CD4-positive, alpha-beta T cell treated with Interleukin-12 subunit alpha and Interleukin-12 subunit beta, for 1 hour (primary cell): ENCODE results near the gene EEF1A1.
A peak's percentile ranks its signal among the peaks of the same experiment; 100 is the strongest.
"Not testable (repeated sequence)": the region's sequence is repeated elsewhere in the genome, so short reads cannot be mapped to it uniquely, and the experiment has no call there.

Source experiments
- DNase-seq: peaks from one replicate; pipeline ENCODE4 v3.0.0-alpha.2; 2020

The EEF1A1 gene

GRCh38 chr6:73534628-73535027 lies 13.8 kb upstream of the EEF1A1 start:
- no peak for DNase-seq

DNA sequence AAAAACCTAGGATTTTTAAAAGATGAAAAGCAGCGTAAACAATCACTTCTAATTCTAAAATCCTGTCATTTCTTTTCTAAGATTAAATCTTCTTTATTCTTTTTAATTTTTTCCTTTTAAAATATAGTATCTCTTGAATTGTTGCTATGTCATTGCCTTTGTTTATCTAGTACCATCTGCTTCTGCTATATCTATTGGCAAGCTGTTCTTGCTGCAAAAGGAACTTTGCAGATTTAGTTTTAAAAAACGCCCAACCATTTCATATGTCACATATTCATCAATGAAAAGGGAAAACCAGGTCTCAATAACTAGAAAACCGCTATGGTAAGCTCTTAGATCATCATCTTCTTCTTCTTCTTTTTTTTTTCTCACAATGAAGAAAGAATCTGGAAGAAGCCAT lies 11.5 kb upstream of the EEF1A1 start:
- DNase-seq, result no peak

- no peak for DNase-seq
These were observed 8.1 kb upstream of the EEF1A1 start for GRCh38 chr6:73528897-73529296.

GRCh38 chr6:73525546-73526330 lies 4.9 kb upstream of the EEF1A1 start:
- no peak for DNase-seq

GRCh38 chr6:73523434-73524123 lies 2.7 kb upstream of the EEF1A1 start:
- DNase-seq, result peak; percentile 84

DNA sequence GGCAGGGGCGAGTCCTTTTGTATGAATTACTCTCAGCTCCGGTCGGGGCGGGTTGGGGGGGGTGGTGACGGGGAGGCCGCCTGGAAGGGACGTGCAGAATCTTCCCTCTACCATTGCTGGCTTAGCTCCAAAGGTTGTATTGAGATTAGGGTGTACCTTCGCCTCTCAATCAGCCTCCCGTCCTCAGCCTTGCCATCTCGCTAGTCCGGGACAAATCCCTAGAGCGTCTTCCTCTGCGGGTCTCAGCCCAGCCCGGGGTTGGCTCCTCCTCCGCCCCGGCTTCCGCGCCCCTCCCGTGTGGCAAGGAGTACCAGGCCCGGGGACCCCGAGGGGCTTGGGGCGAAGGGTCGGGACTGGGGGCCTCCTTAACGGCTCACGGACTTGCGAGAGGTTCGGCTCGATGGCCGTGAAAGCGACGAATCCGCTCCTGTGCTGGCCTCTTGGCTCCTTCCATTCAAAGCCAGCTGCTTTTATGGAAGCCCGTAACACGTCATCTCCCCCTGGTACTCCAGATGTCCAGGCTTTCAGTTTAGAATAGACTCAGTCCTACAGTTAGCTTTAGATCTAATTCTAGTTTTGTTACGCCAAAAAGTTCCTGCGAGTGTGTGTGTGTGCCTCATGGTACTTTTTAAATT lies 636 bp upstream of the EEF1A1 start:
- no peak for DNase-seq

GRCh38 chr6:73519926-73520687 lies 725 bp downstream of the EEF1A1 start:
- peak; percentile 86 for DNase-seq

GRCh38 chr6:73518982-73519881 lies 1.6 kb downstream of the EEF1A1 start:
- peak; percentile 46 for DNase-seq

- not testable (repeated sequence) for DNase-seq
These were observed 2.5 kb downstream of the EEF1A1 start for GRCh38 chr6:73518100-73518981.

- no peak for DNase-seq
These were observed 4.0 kb downstream of the EEF1A1 start for GRCh38 chr6:73516514-73517489.

DNA sequence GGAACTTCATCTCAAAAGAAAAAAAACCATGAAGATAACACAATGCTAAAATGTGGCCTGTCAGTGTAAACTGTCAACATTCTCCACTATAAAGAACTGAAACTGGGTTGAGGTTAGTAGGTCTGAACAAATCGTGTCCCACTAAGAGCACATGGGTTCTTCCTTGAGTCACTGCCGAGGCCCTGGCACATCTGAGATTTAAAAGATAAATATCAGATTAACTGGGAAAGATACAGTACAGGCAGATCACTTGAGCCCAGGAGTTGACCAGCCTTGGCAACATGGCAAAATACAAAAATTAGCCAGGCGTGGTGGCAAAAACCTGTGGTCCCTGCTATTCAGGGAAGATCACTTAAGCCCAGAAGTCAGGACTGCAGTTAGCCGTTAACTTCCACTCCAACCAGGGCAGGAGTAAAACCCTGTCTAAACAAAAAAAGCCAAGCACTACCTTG lies 5.6 kb downstream of the EEF1A1 start:
- DNase-seq, result peak; percentile 42

DNA sequence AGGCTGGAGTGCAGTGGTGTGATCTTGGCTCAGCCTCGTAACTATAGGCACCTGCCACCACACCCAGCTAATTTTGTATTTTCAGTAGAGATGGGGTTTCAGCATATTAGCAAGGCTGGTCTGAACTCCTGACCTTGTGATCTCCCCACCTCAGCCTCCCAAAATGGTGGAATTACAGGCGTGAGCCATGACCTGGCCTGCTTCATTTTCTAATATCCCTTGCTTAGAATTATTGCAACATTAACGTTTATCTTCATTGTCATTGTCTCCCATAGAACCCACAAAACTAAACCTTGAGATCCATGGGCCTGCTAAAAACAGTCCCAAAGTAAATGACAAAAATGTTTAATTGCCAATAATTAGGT lies 6.1 kb downstream of the EEF1A1 start:
- no peak for DNase-seq

DNA sequence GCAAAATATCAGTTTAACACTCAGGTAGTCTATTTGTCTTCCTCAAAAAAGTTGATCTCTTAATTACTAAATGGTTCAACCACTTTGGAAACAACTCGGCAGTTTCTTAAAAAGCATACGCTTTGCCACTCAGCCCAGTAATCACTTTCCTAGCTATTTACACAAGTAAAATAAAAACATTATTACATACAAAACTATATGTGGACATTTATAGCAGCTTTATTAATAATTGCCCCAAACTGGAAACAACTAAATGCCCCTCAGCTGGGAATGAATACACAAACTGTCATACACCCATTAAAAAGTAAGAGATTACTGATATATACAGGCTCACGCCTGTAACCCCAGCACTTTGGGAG lies 7.4 kb downstream of the EEF1A1 start:
- DNase-seq, result no peak

- DNase-seq, result no peak
These were observed 9.0 kb downstream of the EEF1A1 start for GRCh38 chr6:73511796-73512195.

GRCh38 chr6:73509851-73510250 lies 11.0 kb downstream of the EEF1A1 start:
- no peak for DNase-seq

GRCh38 chr6:73508776-73509175 lies 12.1 kb downstream of the EEF1A1 start:
- DNase-seq, result no peak

DNA sequence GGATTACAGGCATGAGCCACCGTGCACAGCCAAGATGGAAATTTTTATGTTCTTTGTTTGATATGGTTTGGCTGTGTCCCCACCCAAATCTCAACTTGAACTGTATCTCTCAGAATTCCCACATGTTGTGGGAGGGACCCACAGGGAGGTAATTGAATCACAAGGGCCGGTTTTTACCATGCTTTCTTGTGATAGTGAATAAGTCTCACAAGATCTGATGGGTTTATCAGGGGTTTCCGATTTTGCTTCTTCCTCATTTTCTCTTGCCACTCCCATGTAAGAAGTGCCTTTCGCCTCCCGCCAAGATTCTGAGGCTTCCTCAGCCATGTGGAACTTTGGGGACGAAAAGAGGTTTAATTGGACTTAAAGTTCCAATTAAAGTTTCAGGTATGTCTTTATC lies 14.6 kb downstream of the EEF1A1 start:
- DNase-seq, result no peak

DNA sequence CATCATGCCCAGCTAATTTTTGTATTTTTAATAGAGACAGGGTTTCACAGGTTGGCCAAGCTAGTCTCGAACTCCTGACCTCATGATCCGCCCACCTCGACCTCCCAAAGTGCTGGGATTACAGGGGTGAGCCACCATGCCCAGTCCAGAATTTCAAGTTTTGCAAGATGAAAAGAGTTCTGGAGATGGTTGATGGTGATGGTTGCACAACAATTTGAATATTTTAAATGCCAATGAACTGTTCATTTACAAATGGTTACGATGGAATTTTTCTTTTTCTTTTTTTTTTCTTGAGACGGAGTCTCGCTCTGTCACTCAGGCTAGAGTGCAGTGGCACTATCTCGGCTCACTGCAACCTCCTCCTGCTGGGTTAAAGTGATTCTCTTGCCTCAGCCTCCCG lies 15.1 kb downstream of the EEF1A1 start:
- not testable (repeated sequence) for DNase-seq

- DNase-seq, result no peak
These were observed 15.7 kb downstream of the EEF1A1 start for GRCh38 chr6:73505142-73505541.

DNA sequence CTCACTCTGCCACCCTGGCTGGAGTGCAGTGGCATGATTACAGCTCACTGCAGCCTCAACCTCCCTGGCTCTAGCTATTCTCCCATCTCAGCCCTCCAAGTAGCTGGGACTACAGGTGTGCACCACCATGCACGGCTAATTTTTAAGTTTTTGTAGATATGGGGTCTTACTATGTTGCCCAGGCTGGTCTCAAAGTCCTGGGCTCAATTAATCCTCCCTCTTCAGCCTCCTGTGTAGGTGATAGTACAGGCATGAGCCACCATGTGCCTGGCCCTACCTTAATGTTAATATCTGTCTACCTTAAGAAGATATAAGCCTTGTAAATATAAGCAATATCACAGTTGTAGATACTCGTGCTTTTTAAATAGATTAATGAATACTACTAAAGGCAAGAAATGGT lies 16.7 kb downstream of the EEF1A1 start:
- DNase-seq, result no peak
